KOPT-K1 (cell line): Measurements from ENCODE around the gene GNG12.

Experiments used
- H3K27ac ChIP-seq: fragments of 200-600 bp; sonication (generic); 2 replicates; pipeline ENCODE4 v1.5.1; 2016; ENCODE audit warnings: antibody characterized with exemption, mild to moderate bottlenecking, low read depth, low read length; ENCODE audit not compliant: poor library complexity, severe bottlenecking
- H3K36me3 ChIP-seq: fragments of 200-600 bp; sonication (generic); 2 replicates; pipeline ENCODE4 v1.5.1; 2017; ENCODE audit warnings: antibody characterized with exemption, mild to moderate bottlenecking, low read length, moderate library complexity; ENCODE audit not compliant: insufficient read depth
- H3K9me3 ChIP-seq: fragments of 200-600 bp; sonication (generic); 2 replicates; pipeline ENCODE4 v1.5.1; 2017; ENCODE audit warnings: antibody characterized with exemption, low read length, mild to moderate bottlenecking; ENCODE audit not compliant: insufficient read depth, poor library complexity, severe bottlenecking

The GNG12 gene

DNA sequence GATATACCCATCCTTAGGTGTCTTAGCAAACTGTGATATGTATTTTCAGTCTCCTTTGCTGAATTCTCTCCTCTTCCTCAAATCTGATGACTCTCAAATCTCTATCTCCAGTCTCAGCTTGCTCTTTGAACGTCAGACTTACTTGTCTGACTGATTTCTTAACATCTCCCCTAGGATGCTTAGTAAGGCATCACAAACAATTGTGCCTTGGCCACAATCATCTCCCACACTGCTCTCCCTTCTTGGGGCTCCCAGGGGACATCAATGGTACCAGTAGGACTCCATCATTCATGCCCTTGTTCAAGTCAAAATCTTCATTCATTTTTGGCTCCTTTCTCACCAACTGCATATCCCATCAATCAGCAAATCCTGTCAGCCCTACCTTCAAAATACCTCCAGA, 42.0 kb downstream of the GNG12 start:
- Histone ChIP-seq H3K27ac (no peak overlapping the region), H3K36me3 (no peaks in the 10 kb centered on the region), H3K9me3 (no peaks in the 10 kb centered on the region)

GRCh38 chr1:67790201-67790692, 43.0 kb downstream of the GNG12 start:
- Histone ChIP-seq H3K27ac (no peak overlapping the region), H3K36me3 (no peaks in the 10 kb centered on the region), H3K9me3 (no peaks in the 10 kb centered on the region)

DNA sequence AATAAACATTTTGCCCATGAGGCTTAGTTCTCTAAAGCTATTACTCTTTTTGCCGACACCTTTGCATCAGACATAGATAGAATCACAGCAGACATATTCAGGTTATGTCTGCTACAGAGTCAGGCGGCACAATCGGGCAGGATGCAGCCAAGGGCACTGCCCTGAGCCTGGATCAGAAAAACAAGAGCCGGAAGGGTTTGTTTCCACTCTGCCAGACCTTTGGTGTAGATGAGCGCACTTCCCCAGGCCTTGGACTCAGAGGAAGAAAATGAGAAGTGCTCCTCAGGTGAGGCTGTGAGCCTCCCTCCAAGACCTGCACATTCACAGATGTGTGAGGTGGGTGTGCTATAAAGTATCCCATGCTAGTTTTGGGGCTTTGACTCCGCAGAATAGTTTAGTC, 43.7 kb downstream of the GNG12 start:
- Histone ChIP-seq H3K27ac (no peak overlapping the region), H3K36me3 (no peaks in the 10 kb centered on the region), H3K9me3 (no peaks in the 10 kb centered on the region)

DNA sequence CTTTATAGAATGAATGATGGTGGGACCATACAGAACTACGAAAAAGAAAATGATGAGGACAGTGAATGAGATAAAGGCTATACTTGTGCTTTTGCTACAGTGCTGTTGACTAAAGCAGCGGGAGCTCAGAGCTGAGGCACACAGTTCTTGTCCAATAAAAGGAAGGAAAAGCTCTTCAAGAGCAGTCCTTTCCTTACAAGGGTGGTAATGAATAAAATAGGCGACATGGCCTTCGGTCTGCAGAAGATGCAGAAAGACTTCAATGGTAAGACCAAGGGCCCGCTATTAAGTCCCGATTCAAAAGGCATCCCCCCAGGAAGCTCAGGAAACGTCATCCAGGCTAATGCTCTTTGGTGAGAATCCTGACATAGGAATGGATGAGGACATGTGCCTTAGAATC, 44.4 kb downstream of the GNG12 start:
- Histone ChIP-seq H3K27ac (no peak overlapping the region), H3K36me3 (no peaks in the 10 kb centered on the region), H3K9me3 (no peaks in the 10 kb centered on the region)

GRCh38 chr1:67788238-67788790, 45.0 kb downstream of the GNG12 start:
- Histone ChIP-seq H3K36me3 (no peaks in the 10 kb centered on the region), H3K9me3 (no peaks in the 10 kb centered on the region), H3K27ac (no peak overlapping the region)

DNA sequence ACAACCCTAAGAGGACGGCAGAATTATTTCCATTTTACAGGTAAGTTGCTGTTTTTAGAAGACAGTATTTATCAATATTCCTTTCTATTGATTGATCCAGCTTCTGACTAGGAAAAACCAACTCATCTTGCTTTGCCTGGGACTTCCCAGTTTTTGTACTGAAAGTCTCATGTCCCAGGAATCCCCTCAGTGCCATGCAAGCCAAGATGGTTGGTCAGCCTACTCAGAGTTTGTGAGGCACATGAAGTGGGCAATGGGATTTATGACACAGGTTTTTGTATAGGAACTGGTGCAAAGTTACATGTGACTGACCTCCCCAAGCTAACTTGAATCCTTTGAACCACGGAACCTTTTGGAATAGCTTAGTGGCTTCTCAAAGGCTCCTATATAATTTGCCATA, 45.5 kb downstream of the GNG12 start:
- no peak overlapping the region for H3K27ac ChIP-seq
- H3K9me3 ChIP-seq = no peaks in the 10 kb centered on the region
- no peaks in the 10 kb centered on the region for H3K36me3 ChIP-seq

GRCh38 chr1:67785847-67786753, 47.2 kb downstream of the GNG12 start:
- Histone ChIP-seq H3K36me3 (no peaks in the 10 kb centered on the region), H3K27ac (no peak overlapping the region), H3K9me3 (no peaks in the 10 kb centered on the region)

DNA sequence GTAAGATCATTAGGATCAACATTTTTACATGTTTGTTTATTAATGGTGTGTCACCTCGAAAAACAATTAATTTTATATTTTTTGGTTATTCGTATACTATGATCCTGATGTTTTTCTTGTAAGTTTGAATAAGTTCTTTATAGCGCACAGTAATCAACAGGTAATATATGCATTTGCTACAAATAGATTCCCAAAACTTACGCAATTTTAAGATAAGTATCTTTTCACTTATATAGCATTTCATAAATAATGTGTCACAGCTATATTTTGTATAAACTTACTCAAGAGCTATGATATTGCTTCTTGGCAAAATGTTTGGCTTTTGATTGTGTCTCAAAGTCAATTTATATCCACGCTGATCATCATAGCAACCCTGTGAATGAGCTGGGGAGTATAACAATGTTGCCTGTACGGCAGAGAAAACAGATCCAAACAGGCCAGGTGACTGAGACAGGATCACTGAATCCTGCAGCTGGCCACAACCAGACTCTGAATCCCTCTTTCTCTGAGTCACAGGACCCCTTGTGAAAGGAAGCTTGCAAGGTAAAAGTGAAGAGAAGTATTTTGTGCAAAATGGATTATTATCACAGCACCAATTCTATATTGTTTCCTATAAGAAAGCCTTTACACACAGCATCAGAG, 48.6 kb downstream of the GNG12 start:
- H3K36me3 ChIP-seq = no peaks in the 10 kb centered on the region
- H3K9me3 ChIP-seq = no peaks in the 10 kb centered on the region
- no peak overlapping the region for H3K27ac ChIP-seq

- Histone ChIP-seq H3K36me3 (no peaks in the 10 kb centered on the region), H3K27ac (no peak overlapping the region), H3K9me3 (no peaks in the 10 kb centered on the region)
These were observed 52.6 kb downstream of the GNG12 start for GRCh38 chr1:67780637-67781036.

- H3K36me3 ChIP-seq = no peaks in the 10 kb centered on the region
- H3K27ac ChIP-seq = no peak overlapping the region
- no peaks in the 10 kb centered on the region for H3K9me3 ChIP-seq
These were observed 55.8 kb downstream of the GNG12 start for GRCh38 chr1:67777440-67777839.

- Histone ChIP-seq H3K27ac (no peak overlapping the region), H3K9me3 (no peaks in the 10 kb centered on the region), H3K36me3 (no peaks in the 10 kb centered on the region)
These were observed 56.3 kb downstream of the GNG12 start for GRCh38 chr1:67777016-67777415.

GRCh38 chr1:67773462-67773861, 59.8 kb downstream of the GNG12 start:
- Histone ChIP-seq H3K27ac (no peak overlapping the region), H3K9me3 (no peaks in the 10 kb centered on the region), H3K36me3 (no peaks in the 10 kb centered on the region)

- H3K9me3 ChIP-seq = no peaks in the 10 kb centered on the region
- H3K36me3 ChIP-seq = no peaks in the 10 kb centered on the region
- H3K27ac ChIP-seq = no peak overlapping the region
These were observed 61.5 kb downstream of the GNG12 start for GRCh38 chr1:67771749-67772148.

DNA sequence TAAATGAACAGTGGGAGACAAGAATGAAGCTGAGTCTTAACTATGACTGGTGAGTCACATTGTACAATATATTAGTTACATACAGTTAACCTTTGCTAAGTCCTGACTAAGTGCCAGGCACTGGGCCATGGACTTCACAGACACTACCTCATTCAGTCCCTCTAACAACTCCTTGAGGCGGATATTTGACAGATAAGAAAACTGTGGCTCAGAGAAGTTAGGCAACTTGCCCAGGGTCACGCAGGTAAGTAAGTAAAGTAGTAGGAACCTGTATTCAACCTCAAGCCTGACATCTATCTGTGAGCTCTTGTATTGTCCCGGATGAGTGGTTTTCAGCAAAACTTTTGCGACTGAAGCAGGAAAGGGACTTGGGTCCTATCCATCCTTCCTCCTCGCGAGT, 62.1 kb downstream of the GNG12 start:
- H3K9me3 ChIP-seq = no peaks in the 10 kb centered on the region
- H3K36me3 ChIP-seq = no peaks in the 10 kb centered on the region
- H3K27ac ChIP-seq = no peak overlapping the region

- Histone ChIP-seq H3K9me3 (no peaks in the 10 kb centered on the region), H3K27ac (no peak overlapping the region), H3K36me3 (no peaks in the 10 kb centered on the region)
These were observed 63.5 kb downstream of the GNG12 start for GRCh38 chr1:67769633-67770256.
